GM18907 (cell line): ENCODE data around the gene ANKRD37.
A peak's percentile ranks its signal among the peaks of the same experiment; 100 is the strongest.

Experiments used
- ATAC-seq: cut with Tn5 transposase; IDR thresholded peaks from one replicate; pipeline ENCODE4 v1.9.1; 2021; ENCODE audit warnings: mild to moderate bottlenecking, moderate library complexity; ENCODE audit not compliant: unreplicated experiment

Gene ANKRD37

DNA sequence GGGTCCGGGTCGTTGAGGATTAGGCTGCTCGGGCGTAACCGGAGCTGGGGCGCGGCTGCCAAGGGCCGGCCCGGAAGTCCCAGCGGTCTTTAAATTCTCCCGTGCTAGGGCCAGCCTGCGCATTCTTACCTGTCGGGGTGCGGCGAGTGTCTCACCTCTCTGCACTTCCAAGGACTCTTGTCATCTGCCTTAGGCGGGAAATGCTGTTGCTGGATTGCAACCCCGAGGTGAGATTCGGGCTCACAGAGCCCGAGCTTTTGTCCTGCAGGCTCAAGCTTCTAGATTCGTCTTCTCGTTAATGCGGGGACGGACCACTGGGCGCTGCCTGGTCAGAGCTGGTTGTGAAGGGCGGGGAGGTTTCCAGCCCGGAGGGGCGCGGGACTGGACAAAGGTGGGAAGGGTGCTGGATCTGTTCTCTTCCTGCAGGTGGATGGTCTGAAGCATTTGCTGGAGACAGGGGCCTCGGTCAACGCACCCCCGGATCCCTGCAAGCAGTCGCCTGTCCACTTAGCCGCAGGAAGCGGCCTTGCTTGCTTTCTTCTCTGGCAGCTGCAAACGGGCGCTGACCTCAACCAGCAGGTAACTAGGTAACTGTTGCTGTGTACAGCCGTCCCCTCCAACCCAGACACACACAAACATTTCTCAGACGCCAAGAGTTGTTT lies at the start of gene ANKRD37:
TSS of gene ANKRD37 (plus strand) at position 118 of the 662 bp plus-strand sequence. CDS start at position 201, 83 bp downstream.
- peak; percentile 2 for ATAC-seq

DNA sequence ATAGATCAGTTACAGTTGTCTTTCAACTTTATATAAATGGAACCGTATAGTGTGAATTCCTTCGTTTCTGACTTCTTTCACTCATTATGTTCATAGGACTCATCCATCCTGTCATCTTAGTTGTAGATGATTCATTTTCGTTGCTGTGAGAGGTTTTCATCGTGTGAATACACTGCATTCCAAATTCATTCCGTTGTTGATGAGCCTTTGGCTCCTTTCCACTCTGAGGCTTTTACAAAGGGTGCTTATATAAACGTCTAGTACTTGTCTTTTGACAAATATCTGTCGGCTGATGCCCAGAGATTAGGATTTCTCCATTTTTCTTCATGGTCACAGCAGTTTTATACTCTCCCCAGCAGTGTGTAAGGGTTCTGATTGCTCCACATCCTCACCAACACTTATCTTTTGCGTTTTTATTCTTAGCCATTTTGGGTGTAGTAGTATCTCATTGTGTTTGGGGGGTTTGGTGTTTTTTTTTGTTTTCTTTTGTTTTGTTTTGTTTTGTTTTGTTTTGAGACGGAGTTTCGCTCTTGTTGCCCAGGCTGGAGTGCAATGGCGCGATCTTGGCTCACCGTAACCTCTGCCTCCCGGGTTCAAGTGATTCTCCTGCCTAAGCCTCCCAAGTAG lies 49.6 kb upstream of the ANKRD37 start:
- ATAC-seq, result no peak

- ATAC-seq, result no peak
Observed at GRCh38 chr4:185351691-185352090, 45.0 kb upstream of the ANKRD37 start.

DNA sequence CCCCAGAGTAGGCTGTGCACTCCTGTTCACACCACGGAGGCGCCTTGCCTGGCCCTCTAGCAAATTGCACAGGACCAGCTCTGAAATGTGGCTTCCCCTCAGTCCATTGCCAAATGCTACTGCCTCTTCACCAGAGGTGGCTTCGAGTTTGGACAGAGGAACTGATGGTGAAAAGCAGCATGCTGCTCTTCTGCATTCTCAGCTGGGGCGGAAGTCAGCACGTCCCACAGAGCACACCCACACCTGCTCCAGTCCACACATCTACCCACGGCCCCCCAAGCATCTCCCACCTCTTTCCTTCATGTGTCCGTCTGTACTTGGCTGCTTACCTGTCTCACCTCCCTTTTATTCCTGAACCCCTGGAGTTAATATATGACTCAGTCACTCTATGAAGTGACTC lies 44.4 kb upstream of the ANKRD37 start:
- ATAC-seq, result no peak

DNA sequence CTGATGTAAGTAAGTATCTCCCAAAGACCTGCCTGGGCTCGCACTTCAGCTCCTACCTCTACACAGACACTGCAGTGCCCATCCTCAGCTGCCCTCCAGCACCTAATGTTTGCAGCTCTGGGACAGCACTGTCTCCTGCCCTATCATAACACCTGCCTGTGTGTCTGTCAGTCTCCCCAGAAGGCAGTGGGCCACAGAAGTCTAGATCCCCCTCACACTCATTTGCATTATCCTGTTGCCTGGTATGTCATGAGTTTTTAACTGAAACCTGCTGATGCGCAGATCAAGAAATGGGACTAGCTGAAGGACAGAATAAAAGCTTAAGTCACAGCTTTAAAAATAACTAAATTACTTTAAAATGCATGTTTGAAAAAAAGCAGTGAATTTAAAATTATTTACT lies 43.9 kb upstream of the ANKRD37 start:
- no peak for ATAC-seq

- ATAC-seq, result no peak
Observed at GRCh38 chr4:185357211-185357610, 39.4 kb upstream of the ANKRD37 start.

DNA sequence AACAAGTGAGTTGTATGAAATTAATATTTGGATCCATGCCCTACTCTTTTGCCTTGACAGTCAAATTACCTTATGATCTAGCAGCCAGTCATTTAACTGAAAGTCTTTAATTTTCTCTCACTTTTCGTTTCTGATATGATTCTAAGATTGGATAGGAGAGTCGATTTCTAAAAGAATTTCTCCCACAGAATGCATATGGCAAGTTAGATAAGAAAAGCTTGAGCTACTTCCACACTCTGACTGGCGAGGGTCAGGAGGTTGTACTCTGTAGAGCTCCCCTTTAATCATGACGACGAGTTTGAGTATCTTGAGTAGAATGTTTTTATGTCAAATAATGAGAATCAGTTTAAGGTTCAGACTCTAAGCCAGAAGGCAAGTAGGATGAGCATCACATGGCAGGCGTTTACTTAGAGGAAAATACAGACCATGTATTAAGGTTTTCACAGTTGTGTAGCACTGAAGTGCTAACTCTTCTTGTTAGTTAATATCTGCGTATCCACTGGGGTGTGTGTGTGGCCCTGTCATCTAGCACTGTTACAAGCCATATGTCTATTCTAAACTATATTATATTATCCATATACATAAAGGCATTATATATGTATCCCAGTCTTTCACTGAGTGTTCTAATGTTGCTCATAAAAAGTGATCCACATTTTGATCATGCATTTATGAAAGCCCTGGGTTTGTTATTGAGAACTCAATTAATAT lies 38.8 kb upstream of the ANKRD37 start:
- no peak for ATAC-seq

DNA sequence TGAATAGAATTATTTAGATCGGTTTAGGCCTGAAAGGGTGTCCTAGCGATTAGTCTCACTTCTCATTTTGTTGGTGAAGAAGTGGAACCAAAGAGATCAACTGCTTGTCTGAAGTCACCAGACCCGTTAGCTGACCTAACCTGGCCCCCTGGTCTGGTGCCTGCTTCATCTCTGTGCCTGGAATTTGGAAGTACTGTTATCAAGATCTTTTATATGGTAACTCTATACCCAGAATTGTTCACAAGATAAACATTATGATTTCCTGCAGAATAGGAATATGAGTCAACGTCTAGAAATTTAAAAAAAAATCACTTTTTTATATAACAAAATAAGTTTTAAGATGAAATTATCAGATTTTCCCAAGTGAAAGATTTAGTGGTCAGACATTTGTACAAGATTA lies 38.1 kb upstream of the ANKRD37 start:
- ATAC-seq, result no peak

DNA sequence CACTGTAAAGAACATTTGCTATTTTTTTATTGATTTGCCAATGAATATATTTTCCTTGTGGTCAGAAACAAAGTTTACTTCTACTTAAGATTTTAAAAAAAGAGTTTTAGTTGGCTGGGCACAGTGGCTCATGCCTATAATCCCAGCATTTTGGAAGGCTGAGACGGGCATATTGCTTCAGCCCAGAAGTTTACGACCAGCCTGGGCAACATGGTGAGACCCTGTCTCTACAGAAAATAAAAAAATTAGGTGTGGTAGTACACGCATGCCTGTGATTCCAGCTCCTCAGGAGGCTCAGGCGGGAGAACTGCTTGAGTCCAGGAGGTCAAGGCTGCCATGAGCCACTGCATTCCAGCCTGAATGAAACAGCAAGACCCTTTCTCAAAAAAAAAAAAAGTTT lies 37.7 kb upstream of the ANKRD37 start:
- ATAC-seq, result no peak

DNA sequence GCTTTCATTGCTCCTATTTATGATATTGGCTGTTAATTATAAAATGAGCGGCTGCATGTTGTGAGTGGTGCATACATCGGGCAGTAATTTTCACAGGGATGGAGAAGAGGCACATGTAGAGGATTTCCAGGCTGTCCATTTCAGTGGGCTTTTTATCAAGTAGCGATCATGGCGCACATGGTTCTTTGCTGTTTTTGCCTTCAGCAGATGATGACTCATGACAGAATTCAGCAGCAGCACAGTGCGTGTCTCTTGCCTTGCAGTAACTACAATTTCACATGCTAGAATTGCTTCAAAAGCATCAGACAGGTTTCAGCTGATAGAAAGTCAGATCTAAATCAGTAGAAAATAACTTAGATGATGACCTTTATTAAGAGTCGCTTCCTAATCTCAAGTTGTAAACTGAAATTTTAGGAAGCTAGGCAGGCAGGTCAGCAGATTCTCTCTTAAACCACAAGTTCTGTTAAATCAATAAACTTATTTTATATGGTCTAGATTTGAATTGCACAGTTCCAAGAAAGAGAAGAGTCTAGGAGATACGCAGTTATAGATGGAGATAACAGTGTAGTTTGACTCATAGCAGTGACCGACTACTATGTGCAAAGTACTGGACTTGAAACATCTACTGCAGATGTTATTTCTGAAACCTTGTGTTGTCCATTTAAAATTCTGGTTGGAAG lies 36.7 kb upstream of the ANKRD37 start:
- ATAC-seq, result no peak

GRCh38 chr4:185361872-185362271 lies 34.8 kb upstream of the ANKRD37 start:
- no peak for ATAC-seq

- peak; percentile 61 for ATAC-seq
Observed at GRCh38 chr4:185362570-185362969, 34.1 kb upstream of the ANKRD37 start.

DNA sequence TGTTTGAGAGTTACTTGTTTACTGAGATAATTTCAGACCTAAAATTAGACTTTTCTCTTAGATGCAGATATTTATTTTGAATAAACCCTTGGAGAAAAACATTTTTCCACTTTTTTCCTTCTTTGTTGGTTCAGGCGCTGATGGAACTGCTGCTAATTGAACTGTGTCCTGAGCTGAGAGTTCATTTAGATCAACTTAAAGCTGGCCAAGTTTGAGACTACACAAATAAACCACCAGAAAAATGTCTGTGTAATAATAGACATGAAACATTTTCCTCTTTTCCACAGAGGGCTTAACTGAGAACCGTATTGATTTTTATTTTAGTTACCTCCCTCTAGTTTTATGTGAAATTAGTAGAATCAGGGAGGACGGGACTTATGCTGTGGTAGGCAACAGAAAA lies 33.4 kb upstream of the ANKRD37 start:
- no peak for ATAC-seq

- no peak for ATAC-seq
Observed at GRCh38 chr4:185364886-185365285, 31.8 kb upstream of the ANKRD37 start.

DNA sequence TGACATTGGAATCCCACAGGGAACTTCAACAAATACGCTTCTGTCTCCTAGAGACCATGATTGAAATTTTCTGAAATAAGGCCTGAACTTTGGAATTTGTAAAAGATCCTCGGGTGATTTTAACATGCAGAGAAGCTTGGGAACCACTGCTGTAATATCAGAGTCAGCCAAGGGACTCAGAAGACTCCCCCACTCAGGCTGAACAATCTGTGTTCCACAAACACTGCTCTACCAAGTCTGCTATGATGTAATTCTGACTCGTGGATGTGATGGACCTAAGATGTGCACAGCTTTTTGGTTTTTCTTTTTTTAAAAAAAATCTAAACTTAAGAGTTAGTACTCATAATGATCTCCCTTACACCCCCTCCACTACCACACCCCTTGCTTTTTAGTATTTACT lies 26.9 kb upstream of the ANKRD37 start:
- no peak for ATAC-seq

GRCh38 chr4:185370268-185370949 lies 26.2 kb upstream of the ANKRD37 start:
- no peak for ATAC-seq

DNA sequence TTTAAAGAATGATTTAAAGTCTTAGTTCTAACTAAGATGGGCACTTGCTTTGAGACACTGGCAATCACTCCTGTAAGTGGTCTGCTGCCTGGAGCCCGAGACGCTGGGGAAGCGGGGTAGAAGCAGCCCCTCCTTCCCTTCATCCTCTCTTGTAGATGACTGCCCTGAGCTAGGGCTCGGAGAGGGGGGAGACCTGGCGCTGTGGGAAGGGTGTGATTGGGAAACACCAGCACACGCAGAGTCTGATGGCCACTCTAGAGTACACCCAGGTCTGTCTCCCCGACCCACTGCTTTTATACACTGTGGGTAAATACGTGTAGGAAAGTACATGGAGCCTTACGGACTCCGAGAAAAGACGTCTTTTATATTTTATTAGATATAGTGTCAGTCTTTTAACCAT lies 24.9 kb upstream of the ANKRD37 start:
- no peak for ATAC-seq

DNA sequence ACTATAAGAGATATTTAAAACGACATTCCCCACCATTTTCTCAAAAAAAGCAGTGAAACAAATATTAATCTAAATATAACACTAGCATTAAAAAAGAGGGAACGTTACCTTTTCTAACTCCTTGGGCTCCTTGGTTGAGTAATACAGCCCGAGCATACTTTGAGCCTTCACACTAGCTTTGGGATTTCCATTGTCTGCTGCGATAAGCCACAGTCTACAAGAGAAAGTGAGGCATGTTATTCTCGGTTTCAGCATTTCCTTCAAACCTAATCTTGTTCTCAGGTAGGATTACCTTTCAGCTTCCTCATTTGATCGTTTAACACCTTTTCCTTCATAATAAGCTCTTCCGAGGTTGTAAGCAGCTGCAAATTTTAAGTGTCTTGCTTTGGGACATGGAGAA lies 22.6 kb upstream of the ANKRD37 start:
- ATAC-seq, result no peak

DNA sequence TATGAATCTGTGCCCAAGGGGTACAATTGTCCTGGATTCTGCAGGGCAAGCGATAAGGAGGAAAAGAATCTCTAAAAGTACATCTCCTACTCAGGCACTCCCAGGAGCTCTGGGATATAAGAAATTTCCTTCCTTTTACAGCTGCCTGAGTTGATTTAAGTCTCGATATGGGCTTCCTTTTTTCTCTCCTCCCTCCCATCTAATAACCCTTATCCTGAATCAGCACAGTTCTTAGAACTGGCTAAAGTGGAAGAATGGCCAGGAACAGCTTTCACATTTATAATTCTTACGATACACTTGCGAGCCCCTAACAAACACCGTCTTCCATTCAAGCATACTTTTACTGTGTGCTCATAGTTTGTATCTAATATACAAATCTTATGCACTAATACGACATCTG lies 22.1 kb upstream of the ANKRD37 start:
- ATAC-seq, result no peak

DNA sequence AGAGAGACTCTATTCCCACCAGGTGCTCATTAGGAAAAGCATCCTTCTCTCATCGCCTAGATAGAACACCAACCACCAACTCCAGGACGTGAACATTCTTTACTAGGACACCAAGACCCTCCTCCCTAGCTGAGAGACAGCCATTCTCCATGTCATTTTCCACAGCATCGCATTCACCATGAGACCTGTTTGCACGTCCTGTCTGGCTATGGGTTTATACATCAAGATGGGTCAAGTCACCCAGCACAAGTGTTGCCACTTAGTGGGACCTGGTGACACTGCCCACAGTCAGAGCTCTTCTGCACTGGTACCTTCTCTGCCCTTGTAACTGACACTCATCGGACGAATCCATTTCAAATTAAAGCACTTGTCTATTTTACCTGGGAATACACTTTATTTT lies 18.4 kb upstream of the ANKRD37 start:
- no peak for ATAC-seq
